IPS DF 19.7 (cell line): Measurements from ENCODE around the gene CXCL17.
A peak's percentile ranks its signal among the peaks of the same experiment; 100 is the strongest.
"Not testable (repeated sequence)": the region's sequence is repeated elsewhere in the genome, so short reads cannot be mapped to it uniquely, and the experiment has no call there.

Source experiments
- DNase-seq: peaks from one replicate; pipeline ENCODE4 v3.0.0-alpha.2; 2013; ENCODE audit warnings: low read depth, low spot score

CXCL17 gene, protein sequence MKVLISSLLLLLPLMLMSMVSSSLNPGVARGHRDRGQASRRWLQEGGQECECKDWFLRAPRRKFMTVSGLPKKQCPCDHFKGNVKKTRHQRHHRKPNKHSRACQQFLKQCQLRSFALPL

DNA sequence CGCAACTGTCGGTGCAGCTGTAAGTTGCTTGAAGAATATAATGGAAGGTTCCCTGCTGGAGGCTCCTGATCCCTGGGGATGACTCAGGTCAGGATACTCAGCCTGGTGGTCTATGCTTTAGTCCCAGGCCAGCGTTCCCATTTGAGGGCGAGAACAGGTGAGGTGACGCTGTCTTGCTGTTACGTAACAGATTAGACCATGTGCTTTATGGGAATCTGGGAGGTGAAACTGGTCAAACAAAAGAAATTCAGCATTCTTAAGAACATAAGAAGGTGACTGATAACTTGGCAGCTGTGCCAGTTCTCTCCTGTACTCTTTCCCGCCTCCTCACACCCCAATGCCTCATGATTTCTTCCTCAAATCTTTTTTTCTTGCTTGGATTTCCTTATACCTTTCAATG lies at the start of gene CXCL17:
Gene CXCL17 (minus strand): TSS at position 114 of the 400 bp plus-strand sequence. CDS start 114 bp downstream, outside the sequence.
- no peak for DNase-seq

DNA sequence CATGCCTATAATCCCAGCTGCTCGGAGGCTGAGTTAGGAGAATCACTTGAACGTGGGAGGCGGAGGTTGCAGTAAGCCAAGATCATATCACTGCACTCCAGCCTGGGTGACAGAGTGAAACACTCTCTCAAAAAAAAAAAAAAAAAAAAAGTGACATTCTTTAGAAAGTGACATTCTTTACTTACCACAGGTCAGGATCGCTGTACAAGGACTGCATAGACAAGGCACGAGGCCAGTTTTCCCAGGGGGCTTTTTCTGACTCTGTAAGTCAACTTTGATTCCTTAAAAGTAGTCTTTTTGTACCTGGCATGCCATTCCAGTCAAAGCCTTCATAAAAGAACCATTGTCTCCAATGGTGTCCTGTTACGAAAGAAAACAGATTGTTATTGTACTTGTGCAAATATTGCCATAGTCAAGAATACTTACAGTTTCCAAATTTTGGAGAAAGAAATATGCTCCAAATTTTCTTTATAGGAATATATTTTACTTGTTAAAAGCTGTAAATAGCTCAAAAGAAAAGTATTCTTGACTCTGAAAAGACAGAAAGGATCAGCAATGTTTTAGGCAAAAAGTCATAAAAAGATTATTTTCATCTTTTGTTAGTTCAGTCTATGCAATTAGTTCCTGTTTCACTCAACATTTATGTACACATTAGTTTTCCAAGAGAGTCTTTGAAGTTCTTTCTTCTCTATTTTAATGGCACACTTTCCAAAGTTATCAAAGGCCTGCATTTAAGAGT lies 46.2 kb upstream of the CXCL17 start:
- no peak for DNase-seq

DNA sequence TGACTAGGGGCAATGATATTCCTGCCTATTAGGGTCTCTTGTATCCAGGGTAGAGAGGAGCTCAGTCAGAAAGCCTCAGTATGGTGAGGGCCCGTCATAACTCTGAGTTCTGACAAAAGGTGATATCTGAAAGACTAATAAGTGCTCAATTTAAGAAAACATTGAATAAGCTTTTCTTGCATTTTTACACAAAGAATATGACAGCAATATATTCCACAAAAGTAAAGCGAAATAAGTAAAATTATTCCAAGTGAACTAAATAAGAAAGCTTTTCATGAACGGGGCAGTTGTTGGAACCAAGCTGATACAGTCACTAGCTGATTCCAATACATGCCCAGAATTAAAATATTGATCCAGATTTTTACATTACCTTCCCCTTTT lies 45.0 kb upstream of the CXCL17 start:
- DNase-seq: no peak

DNA sequence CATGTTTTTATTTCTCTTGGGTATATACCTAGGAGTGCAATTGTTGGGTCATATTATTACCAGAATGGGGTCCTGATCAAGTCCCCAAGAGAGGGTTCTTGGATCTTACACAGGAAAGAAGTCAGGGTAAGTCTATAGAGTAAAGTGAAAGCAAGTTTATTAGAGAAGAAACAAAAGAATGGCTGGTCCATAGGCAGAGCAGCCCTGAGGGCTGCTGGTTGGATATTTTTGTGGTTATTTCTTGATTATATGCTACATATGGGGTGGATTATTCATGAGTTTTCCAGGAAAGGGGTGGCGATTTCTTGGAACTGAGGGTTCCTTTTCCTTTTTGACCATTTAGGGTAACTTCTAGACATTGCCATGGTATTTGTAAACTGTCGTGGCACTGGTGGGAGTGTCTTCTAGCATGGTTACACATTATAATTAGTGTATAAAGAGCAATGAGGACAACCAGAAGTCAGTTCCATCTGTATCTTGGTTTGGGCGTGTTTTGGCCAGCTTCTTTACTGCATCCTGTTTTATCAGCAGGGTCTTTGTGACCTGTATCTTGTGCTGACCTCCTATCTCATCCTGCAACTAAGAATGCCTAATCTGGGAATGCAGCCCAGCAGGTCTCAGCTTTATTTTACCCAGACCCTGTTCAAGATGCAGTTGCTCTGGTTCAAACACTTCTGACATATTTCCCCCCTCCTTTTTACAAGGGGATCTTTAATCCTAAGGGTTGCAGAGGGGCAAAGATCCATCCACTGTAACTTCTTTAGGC lies 44.5 kb upstream of the CXCL17 start:
- DNase-seq: no peak

DNA sequence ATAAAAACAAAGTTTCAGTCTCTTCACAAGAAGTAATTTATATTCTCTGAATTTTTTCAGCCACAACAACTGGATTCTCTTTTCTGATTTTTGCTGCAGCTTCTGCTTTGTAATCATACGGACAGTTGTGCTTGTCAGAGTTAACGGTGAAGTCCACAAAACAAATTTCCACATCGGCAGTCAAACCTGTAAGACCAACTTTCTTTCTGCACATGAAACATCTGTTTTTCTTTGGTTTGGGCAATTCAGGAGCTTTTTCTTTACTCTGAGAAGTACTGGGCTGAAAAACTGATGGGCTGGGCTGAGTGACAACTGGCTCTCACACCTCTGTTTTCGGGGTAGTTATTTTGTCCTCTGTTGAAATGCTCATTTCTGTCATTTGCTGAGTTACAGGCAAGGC lies 42.3 kb upstream of the CXCL17 start:
- not testable (repeated sequence) for DNase-seq

DNA sequence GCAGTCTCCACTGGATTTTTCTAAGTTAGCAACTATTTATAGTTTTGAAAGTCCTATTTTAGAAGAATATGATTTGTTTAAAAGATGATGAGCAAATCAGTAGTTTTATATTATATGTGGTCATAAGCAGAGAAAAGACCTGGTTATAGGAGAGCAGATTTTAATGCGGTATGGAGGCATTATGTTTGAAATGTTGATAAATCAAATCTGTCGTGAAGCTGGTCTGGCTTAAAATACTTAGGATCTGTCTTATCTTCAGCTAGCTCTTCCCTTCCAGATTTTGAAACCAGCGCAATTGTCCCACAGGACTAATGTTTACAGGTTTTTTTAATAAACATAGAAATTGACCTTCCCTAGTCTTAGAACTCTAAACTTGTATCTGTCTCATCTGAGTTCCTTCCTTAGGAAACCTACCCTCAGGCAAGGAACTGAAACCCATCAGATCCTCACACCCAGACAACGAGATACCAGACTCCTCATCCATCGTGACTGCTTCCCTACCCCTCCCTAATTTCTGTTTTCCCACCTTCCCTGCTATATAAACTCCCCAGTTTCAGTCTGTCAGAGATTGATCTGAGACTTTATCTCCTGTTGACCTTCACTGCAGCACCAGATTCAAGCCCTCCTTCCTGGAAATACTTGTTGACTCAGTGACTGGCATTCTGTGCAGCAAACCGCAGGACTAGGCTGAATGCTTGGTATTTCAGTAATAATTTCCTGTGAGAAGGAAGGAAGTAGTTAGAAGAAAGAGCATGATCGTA lies 37.8 kb upstream of the CXCL17 start:
- no peak for DNase-seq

DNA sequence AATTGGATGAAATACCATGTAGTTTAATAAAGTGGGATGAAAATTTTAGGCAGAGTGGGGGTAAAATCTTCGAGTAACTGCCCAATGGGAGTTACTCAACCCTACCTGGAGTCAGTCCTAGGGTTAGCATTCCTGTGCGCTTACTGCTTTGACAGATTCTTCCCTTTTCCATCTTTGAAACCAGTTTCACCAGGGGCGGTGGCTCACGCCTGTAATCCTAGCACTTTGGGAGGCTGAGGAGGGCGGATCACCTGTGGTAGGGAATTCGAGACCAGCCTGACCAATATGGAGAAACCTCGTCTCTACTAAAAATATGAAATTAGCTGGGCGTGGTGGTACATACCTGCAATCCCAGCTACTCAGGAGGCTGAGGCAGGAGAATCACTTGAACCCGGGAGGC lies 37.0 kb upstream of the CXCL17 start:
- no peak for DNase-seq

DNA sequence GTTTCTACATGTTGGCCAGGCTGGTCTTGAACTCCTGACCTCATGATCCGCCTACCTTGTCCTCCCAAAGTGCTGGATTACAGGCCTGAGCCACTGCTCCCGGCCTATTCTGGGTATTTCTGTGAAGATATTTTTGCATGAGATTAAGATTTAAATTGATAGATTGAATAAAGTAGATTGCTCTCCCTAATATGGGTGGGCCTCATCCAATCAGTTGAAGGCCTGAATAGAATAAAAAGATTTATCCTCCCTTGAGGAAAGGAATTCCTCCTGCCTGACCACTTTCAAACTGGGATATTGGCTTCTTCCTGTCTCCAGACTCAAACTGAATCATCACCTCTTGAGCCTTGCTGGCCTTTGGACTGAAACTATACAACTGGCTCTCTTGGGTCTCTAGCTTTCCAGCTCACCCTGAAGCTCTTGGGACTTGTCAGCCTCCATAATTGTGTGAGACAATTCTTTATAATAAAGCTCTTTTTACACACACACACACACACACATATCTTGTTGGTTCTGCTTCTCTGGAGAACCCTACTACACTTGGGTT lies 36.1 kb upstream of the CXCL17 start:
- DNase-seq: no peak

DNA sequence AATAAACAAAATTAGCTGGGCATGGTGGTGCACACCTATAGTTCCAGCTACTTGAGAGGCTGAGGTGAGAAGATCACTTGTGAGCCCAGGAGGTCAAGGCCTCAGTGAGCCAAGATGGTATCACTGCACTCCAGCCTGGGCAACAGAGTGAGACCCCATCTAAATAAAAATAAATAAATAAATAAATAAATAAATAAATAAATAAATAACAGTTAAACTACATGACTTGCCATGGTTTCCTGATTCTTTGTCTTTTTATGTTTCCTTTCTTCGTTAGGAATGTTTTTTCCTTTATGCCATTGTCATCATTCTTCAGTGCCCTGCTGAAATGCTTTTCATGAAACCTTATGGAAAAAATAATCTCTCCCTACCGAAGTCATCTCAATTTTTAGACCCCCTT lies 35.2 kb upstream of the CXCL17 start:
- no peak for DNase-seq

DNA sequence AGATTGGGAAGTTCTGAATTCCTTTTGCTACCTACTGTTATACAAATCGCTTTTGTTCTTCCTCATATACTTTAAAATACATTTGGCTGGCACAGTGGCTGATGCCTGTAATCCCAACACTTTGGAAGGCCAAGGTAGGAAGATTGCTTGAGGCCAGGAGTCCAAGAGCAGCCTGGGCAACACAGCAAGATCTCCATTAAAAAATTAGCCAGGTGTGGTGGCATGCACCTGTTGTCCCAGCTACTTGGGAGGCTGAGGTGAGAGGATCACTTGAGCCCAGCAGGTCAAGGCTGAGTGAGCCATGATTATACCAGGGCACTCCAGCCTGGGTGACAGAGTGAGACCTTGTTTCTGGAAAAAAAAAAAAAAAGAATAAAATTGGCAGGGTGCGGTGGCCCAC lies 34.4 kb upstream of the CXCL17 start:
- DNase-seq: no peak

DNA sequence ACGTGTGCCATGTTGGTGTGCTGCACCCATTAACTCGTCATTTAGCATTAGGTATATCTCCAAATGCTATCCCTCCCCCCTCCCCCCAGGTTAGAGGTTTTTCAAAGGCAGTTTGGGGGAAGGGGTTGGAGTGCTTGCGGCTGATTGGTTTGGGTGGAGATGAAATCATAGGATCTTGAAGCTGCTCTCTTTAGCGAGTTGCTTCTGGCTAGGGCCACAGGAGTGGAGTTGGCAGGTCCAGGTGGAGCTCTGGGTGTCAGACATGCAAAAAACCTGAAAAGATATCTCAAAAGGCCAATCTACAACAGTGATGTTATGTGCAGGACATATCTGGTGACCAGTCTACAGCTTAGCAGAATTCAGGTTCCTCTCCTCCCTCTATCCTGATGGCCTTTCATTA lies 32.6 kb upstream of the CXCL17 start:
- no peak for DNase-seq

DNA sequence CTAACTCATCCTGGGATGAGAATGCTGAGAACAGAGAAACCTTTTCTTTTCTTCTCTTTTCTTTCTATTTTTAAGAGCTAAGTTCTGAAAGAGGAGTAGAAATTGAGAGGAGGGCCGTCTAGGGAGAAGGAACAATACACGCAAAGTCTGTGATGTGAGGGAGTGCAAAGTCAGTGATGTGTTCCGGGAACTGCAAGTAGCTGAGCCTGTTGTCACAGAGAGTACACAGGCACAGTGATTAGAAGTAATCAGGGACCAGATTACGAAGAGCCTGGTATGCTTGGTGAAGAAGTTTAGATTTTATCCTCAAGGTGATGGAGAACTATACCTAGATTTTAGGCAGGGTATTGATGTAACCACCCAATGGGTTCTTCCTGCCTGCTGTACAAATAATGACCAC lies 32.0 kb upstream of the CXCL17 start:
- DNase-seq: no peak

DNA sequence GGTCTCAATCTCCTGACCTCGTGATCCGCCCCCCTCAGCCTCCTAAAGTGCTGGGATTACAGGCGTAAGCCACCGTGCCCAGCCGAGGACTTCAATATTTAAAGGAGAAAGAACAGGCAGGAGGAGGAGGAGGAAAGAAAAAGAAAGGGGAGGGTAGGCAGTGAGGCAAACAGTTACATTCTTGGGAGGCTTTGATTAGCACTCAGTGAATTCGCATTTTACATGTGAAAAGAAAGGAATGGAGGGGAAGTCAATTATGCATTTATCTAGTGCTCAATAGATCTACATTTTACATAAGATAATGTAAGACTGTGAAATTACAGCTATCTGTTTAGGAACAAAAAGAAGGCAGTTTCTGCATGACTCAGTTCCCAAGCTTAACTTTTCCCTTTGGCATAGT lies 30.9 kb upstream of the CXCL17 start:
- DNase-seq: peak; percentile 86

DNA sequence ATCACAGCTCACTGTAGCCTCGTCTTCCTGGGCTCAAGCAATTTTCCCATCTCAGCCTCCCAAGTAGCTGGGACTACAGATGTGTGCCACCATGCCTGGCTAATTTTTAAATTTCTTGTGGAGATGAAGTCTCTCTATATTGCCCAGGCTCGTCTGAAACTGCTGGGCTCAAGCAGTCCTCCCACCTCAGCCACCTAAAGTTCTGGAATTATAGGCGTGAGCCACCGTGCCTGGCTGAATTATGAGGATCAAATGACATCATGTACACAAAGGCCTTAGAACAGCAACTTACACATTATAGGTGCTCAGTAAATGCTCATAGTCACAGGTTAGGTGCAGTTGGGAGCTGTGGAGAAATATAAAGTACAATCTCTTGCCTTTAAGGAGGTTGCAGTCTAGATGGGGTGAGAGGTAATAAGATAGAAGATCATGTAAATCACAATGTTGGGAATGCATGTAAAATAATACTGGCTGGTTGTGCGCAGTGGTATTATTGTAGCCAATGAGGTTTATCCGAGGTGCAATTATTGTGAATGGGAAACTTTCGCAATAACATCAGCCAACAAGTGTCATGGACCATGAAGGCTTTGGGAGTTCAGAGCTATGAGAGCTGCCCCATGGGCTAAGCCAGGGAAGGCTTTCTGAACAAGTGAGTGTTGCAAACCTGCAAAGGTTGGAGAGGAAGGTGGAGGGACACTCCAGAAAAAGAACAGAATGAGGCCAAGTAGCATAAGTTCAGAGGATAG lies 29.8 kb upstream of the CXCL17 start:
- DNase-seq: no peak

DNA sequence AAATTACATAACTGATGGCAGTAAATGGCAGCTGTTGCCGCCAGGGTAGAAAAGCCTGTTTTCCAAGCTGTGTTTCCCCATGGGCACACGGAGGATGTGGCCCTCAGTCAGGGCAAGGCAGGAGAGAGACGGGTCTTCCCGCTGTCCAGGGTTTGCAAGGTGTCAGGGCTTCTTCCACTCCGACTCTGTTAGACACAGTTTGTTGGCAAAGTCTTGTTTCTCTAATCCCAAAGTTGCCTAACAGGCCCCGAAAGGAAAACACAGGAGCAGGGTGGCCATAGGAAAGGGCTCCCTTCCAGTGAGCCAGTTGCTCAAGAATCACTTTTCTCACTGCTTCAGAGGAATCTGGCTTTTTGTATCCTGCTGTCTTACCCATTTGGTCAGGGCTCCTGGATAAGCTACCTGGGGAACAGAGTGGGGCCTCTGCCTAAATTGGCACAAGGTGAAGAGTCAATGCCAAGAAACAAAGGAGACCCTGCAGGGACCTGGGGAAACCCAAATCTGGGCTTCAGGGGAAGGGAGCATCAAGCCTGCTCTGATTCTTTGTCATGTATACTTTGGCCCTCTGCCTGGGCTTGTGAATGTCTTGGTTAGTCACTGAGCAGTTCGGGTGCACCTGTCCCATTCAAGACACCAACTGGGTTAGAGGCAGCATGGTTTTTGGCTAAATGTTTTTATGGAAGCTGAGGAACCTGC lies 29.0 kb upstream of the CXCL17 start:
- DNase-seq: no peak

DNA sequence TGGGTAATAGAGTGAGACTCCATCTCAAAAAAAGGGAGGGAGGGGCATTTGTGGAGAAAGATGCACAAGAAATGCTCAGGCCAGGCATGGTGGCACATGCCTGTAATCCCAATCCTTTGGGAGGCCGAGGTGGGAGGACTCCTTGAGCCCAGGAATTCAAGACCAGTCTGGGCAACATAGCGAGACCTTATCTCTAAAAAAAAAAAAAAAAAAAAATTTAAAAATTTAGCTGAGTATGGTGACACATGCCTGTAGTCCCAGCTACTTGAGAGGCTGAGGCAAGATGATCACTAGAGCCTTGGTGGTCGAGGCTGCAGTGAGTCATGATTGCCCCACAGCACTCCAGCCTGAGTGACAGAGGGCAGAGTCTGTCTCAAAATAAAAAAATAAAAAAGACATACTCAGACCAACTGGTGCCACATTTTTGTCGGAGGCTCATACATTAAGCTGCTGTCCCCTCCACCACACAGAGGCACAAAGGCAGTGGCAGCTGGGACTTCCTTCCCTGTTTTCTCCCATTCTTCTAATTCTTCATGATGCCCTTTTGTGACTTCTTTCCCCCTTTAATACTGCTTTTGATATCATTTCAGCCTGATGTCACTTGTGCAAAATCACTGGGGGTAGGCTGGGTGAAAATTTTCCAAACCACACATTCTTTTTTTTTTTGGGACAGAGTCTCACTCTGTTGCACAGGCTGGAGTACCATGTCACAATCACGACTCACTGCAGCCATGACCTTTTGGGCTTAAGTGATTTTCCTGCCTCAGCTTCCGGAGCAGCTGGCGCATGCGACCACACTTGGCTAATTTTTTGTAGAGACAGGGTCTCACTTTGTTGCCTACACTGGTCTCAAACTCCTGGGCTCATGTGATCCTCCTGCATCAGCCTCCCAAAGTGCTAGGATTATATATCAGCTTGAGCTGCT lies 26.8 kb upstream of the CXCL17 start:
- DNase-seq: no peak

DNA sequence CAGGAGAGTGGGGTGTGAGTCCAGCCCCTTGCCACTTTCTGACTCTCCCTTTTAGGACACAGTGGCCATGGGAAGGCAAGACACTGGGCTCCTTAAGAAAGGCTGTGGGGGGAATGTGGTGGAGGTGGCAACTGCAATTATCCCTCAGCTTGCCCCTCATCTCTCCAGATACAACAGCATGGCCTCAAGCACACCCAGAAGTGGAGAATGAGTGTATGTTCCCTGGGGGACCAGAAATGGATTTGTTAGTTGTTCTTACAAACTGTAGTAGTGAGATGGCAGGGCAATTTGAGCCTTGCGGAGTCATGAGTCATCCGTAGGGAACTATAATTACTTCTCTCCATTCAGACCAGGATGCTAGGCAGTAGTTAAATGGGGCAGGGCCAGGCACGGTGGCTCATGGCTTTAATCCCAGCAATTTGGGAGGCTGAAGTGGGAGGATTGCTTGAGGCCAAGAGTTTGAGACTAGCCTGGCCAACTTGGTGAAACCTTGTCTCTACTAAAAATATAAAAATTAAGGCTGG lies 25.6 kb upstream of the CXCL17 start:
- DNase-seq: no peak

DNA sequence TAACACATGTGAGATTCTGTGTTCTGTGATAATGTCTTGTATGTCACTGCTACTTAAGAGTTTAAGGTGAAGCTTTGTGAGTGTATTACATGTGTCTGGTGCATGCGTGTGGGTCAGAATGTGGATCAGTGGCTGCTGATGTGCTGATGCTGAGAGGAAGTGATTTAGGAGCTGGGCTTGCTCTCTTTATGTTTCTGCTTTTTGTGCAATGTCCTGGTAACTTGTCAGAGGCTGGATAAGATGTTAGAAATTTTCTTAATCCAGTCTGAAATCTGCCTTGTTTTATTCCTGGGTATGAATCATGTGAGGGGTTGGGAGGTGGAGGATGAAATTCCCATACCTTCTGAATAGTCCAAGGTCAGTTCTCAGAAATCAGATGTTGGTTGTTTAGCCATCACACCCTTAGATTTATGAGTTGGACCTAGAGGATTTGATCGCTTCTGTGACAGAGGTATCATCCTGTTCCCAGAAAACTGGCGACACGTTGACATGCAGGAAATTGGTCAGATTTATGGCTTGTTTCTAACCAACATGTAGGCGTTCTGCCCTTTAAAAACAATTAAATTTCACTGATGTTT lies 24.5 kb upstream of the CXCL17 start:
- no peak for DNase-seq
